K562 (cell line): ENCODE results near the gene GALNT12. TPM values are rescaled to one million over a fixed set of nuclear protein-coding genes. Genes with fewer than 3 reads are reported as not detected.

Experiments used
- ATAC-seq: fragments of 200-7000 bp; cut with Tn5 transposase; 3 replicates; pipeline ENCODE4 v1.9.1; 2020; ENCODE audit warnings: moderate library complexity
- BruUV-seq: library from RNA; stranded (reverse); fragments of 400-500 nt; replicated peaks from 2 replicates; lab custom pipeline; 2021; lab: Mats Ljungman, UMichigan
- CTCF ChIA-PET: fragments of 300-600 bp; formaldehyde crosslinking; extraction: SDS; loops from one replicate; lab custom pipeline; 2021; ENCODE audit warnings: low intra/inter-chr PET ratio; lab: Yijun Ruan, JAX
- POLR2A ChIA-PET: fragments of 300-600, 350-650 bp; sonication (Branson Sonifier 250); formaldehyde crosslinking; extraction: SDS; loops from one replicate; lab custom pipeline; 2021; ENCODE audit warnings: antibody characterized with exemption, inconsistent platforms; lab: Yijun Ruan, JAX
- DNase-seq, 4 experiments: peaks; one replicate each; pipeline versions ENCODE4 v3.0.0 to v3.0.0-alpha.2; 2011 to 2018; ENCODE audit warnings: low spot score in 3 of 4, mixed read lengths in 3 of 4; ENCODE audit errors: extremely low read depth in 1 of 4
- FAIRE-seq: peaks from 2 replicates; lab custom pipeline; 2011; peaks lifted over from hg19 to GRCh38; lab: Jason Lieb, UNC
- H2AFZ ChIP-seq: 2 replicates; pipeline ENCODE4 v1.6.0; 2011; ENCODE audit warnings: low read depth, low read length, control low read depth, inconsistent platforms
- H3K27ac ChIP-seq: fragments of 200-600 bp; 3 replicates; pipeline ENCODE4 v1.8.0; 2011; ENCODE audit warnings: low read depth, mild to moderate bottlenecking, control low read depth, inconsistent platforms, low read length, moderate library complexity, mixed read lengths; ENCODE audit errors: extremely low read depth
- H3K27me3 ChIP-seq, 2 experiments: fragments of 300-600 bp in 1 of 2; 2 replicates in 1 of 2; 3 replicates in 1 of 2; pipeline versions ENCODE4 v1.6.0 to v1.8.0; 2011; ENCODE audit warnings: inconsistent platforms in 2 of 2, low read length in 2 of 2, mild to moderate bottlenecking in 1 of 2, mixed read lengths in 1 of 2, moderate library complexity in 1 of 2; ENCODE audit not compliant: control insufficient read depth in 2 of 2, insufficient read depth in 2 of 2
- H3K36me3 ChIP-seq: fragments of 300-600 bp; 3 replicates; pipeline ENCODE4 v1.8.0; 2011; ENCODE audit warnings: mild to moderate bottlenecking, low read length, inconsistent platforms; ENCODE audit not compliant: control insufficient read depth, insufficient read depth
- H3K4me1 ChIP-seq, 2 experiments: fragments of 200-600 bp in 1 of 2; replicated peaks in 1 of 2; 2 replicates in 1 of 2; 3 replicates in 1 of 2; pipeline versions ENCODE4 v1.5.1 to v1.8.0; 2011; ENCODE audit warnings: inconsistent platforms in 2 of 2, low read length in 2 of 2, mild to moderate bottlenecking in 1 of 2, mixed read lengths in 1 of 2, moderate library complexity in 1 of 2; ENCODE audit not compliant: control insufficient read depth in 2 of 2, insufficient read depth in 2 of 2
- H3K4me2 ChIP-seq: 2 replicates; pipeline ENCODE4 v1.6.1; 2011; ENCODE audit warnings: low read length, control low read depth, inconsistent platforms, mixed read lengths; ENCODE audit not compliant: insufficient read depth
- H3K4me3 ChIP-seq: fragments of 200-600 bp; sonication (generic), shearing (Covaris generic); 2 replicates; pipeline ENCODE4 v1.5.1; 2016; ENCODE audit warnings: control low read depth, inconsistent platforms
- H3K79me2 ChIP-seq: fragments of 200-600 bp; 3 replicates; pipeline ENCODE4 v1.8.0; 2011; ENCODE audit warnings: low read length, inconsistent platforms; ENCODE audit not compliant: control insufficient read depth, insufficient read depth
- H3K9ac ChIP-seq, 2 experiments: 2 replicates each; pipeline versions ENCODE4 v1.6.0 to v1.6.1; 2011; ENCODE audit warnings: low read depth in 2 of 2, low read length in 2 of 2, control low read depth in 1 of 2, inconsistent platforms in 1 of 2, mild to moderate bottlenecking in 1 of 2, mixed read lengths in 1 of 2; ENCODE audit not compliant: insufficient read depth in 1 of 2
- H3K9me1 ChIP-seq: one replicate; pipeline ENCODE4 v1.6.0; 2011; ENCODE audit warnings: inconsistent platforms, mild to moderate bottlenecking, low read length, moderate library complexity; ENCODE audit not compliant: control insufficient read depth, insufficient read depth
- H3K9me3 ChIP-seq: replicated peaks from 2 replicates; pipeline ENCODE4 v1.5.1; 2011; ENCODE audit warnings: low read depth, low read length, inconsistent platforms; ENCODE audit not compliant: control insufficient read depth, insufficient read depth
- H4K20me1 ChIP-seq: replicated peaks from 2 replicates; pipeline ENCODE4 v1.6.1; 2011; ENCODE audit warnings: low read length, inconsistent platforms, mixed read lengths; ENCODE audit not compliant: control insufficient read depth, insufficient read depth
- BRD4 ChIP-seq: fragments of 200-600 bp; sonication (generic); IDR thresholded peaks from 2 replicates; pipeline ENCODE4 v1.6.1; 2017; ENCODE audit warnings: inconsistent platforms
- EGR1 ChIP-seq: fragments of 450-650 bp; conservative IDR thresholded peaks from 2 replicates; pipeline ENCODE4 v1.6.1; 2017; ENCODE audit warnings: mild to moderate bottlenecking
- FOXJ2 ChIP-seq: fragments of 200-800 bp; sonication (Bioruptor generic); IDR thresholded peaks from 2 replicates; pipeline ENCODE4 v1.6.1; 2016; ENCODE audit warnings: missing genetic modification characterization, missing compliant biosample characterization
- FUS ChIP-seq: fragments of 200-400 bp; formaldehyde crosslinking; optimal IDR thresholded peaks from 2 replicates; pipeline ENCODE3; 2017; ENCODE audit warnings: low read depth, low read length
- GABPA ChIP-seq: fragments of 200-800 bp; sonication (Bioruptor generic); conservative IDR thresholded peaks from 2 replicates; pipeline ENCODE4 v1.6.1; 2016; ENCODE audit warnings: low read depth, missing genetic modification characterization, missing compliant biosample characterization
- HDAC3 ChIP-seq: fragments of 450-650 bp; IDR thresholded peaks from 2 replicates; pipeline ENCODE4 v1.6.1; 2018; ENCODE audit warnings: borderline replicate concordance, mild to moderate bottlenecking, moderate library complexity; ENCODE audit not compliant: partially characterized antibody
- JUND ChIP-seq, 2 experiments: IDR thresholded peaks; 2 replicates in 1 of 2; 3 replicates in 1 of 2; pipeline ENCODE4 v1.6.1; 2011; ENCODE audit warnings: borderline replicate concordance in 2 of 2, low read depth in 2 of 2, low read length in 2 of 2, improper control_type of control experiment in 1 of 2, missing biosample characterization in 1 of 2, missing genetic modification characterization in 1 of 2, missing genetic modification reagents in 1 of 2
- MEF2D ChIP-seq: conservative IDR thresholded peaks from 2 replicates; pipeline ENCODE4 v1.6.1; 2016; ENCODE audit warnings: low read depth, missing genetic modification characterization, missing compliant biosample characterization
- MYC ChIP-seq, 2 experiments: fragments of 250-450 bp in 1 of 2; sonication (Bioruptor Pico) in 1 of 2; IDR thresholded peaks; 2 replicates each; pipeline versions ENCODE4 v1.5.1 to v1.6.1; 2012 to 2021; ENCODE audit warnings: low read depth in 2 of 2, borderline replicate concordance in 1 of 2, improper control_type of control experiment in 1 of 2, low read length in 1 of 2, mild to moderate bottlenecking in 1 of 2, moderate library complexity in 1 of 2
- NBN ChIP-seq: fragments of 450-650 bp; IDR thresholded peaks from 2 replicates; pipeline ENCODE4 v1.6.1; 2016; ENCODE audit warnings: low read depth, mild to moderate bottlenecking
- NFRKB ChIP-seq: fragments of 450-650 bp; IDR thresholded peaks from 2 replicates; pipeline ENCODE4 v1.6.1; 2016; ENCODE audit warnings: low read depth
- NR2C1 ChIP-seq, 2 experiments: fragments of 450-650 bp; IDR thresholded peaks; 2 replicates each; pipeline ENCODE4 v1.6.1; 2017; ENCODE audit warnings: mild to moderate bottlenecking in 2 of 2, antibody characterized with exemption in 1 of 2, inconsistent platforms in 1 of 2, missing compliant biosample characterization in 1 of 2, missing genetic modification characterization in 1 of 2
- POLR2B ChIP-seq: fragments of 450-650 bp; IDR thresholded peaks from 2 replicates; pipeline ENCODE4 v1.6.1; 2018; ENCODE audit warnings: low read depth; ENCODE audit not compliant: partially characterized antibody
- POLR2G ChIP-seq: fragments of 200-400 bp; formaldehyde crosslinking; IDR thresholded peaks from 2 replicates; pipeline ENCODE4 v1.6.1; 2017; ENCODE audit warnings: low read depth, mild to moderate bottlenecking, antibody characterized with exemption, low read length, moderate library complexity
- PTTG1 ChIP-seq: fragments of 450-650 bp; IDR thresholded peaks from 2 replicates; pipeline ENCODE4 v1.6.1; 2016; ENCODE audit warnings: low read depth, mild to moderate bottlenecking, missing genetic modification characterization, missing compliant biosample characterization
- RB1 ChIP-seq: fragments of 450-650 bp; IDR thresholded peaks from 2 replicates; pipeline ENCODE4 v1.6.1; 2017; ENCODE audit warnings: low read depth, mild to moderate bottlenecking
- SMAD4 ChIP-seq: fragments of 250-450 bp; sonication (Bioruptor Pico); conservative IDR thresholded peaks from 2 replicates; pipeline ENCODE4 v1.8.0; 2021; ENCODE audit warnings: inconsistent platforms, mild to moderate bottlenecking, moderate library complexity
- SMARCA5 ChIP-seq: fragments of 450-650 bp; IDR thresholded peaks from 2 replicates; pipeline ENCODE4 v1.6.1; 2016
- SPI1 ChIP-seq: IDR thresholded peaks from 2 replicates; pipeline ENCODE4 v1.6.1; 2011; ENCODE audit warnings: low read depth, low read length, control low read depth, borderline replicate concordance
- ZKSCAN8 ChIP-seq: fragments of 200-800 bp; sonication (Bioruptor generic); IDR thresholded peaks from 2 replicates; pipeline ENCODE4 v1.6.1; 2016; ENCODE audit warnings: missing genetic modification characterization, missing compliant biosample characterization
- ZNF175 ChIP-seq: fragments of 200-800 bp; sonication (Bioruptor generic); IDR thresholded peaks from 2 replicates; pipeline ENCODE4 v1.6.1; 2016; ENCODE audit warnings: low read depth, mild to moderate bottlenecking, missing genetic modification characterization, missing compliant biosample characterization
- WGBS: fragments of 100-300 bp; shearing (Covaris generic); methylation state at CpG from one replicate; pipeline ENCODE4 v1.1.6; 2016; ENCODE audit warnings: low coverage, mixed read lengths; ENCODE audit not compliant: insufficient coverage; ENCODE audit errors: missing lambda C conversion rate; 5-methylcytosine and 5-hydroxymethylcytosine counted together
- in situ Hi-C: fragments of 300-500 bp; cut with MboI; formaldehyde crosslinking; loops from 4 replicates; pipeline ENCODE4 v1.15.0; 2018; ENCODE audit warnings: inconsistent platforms, mixed read lengths
- intact Hi-C: fragments of 100-400 bp; cut with micrococcal nuclease; formaldehyde crosslinking; loops from 2 replicates; pipeline ENCODE4 v1.14.2; 2022
- polyA plus RNA-seq, 8 experiments: library from polyadenylated mRNA; depleted of rRNA in 4 of 8; stranded (reverse) in 5 of 8; unstranded in 3 of 8; fragments of >200 nt; fragmentation: Nextera tagmentation in 2 of 8; fragmentation: Illumina TruSeq in 1 of 8; extraction: Ambion mirVana in 2 of 8; extraction: Trizol in 1 of 8; gene quantifications; 2 replicates each; pipeline versions ENCODE4 v1.2.1 to v1.2.3, GENCODE V29; 2011 to 2014; ENCODE audit warnings: inconsistent platforms in 1 of 8, missing spikeins in 1 of 8
- total RNA-seq, 7 experiments: library from RNA; depleted of rRNA in 6 of 7; stranded (reverse); fragments of >200 nt in 6 of 7; fragmentation: Illumina TruSeq in 2 of 7; extraction: Trizol in 2 of 7; gene quantifications; 2 replicates each; pipeline versions ENCODE4 v1.2.1 to v1.2.3, GENCODE V29; 2011 to 2021; ENCODE audit warnings: low replicate concordance in 1 of 7

Gene GALNT12
- total and polyA plus RNA-seq, 9 of the 15 experiments (the other 6 are each of a cell fraction or from before 2014, with no cell fraction given), result 29.7 to 82.9 (median 44.2) TPM

DNA sequence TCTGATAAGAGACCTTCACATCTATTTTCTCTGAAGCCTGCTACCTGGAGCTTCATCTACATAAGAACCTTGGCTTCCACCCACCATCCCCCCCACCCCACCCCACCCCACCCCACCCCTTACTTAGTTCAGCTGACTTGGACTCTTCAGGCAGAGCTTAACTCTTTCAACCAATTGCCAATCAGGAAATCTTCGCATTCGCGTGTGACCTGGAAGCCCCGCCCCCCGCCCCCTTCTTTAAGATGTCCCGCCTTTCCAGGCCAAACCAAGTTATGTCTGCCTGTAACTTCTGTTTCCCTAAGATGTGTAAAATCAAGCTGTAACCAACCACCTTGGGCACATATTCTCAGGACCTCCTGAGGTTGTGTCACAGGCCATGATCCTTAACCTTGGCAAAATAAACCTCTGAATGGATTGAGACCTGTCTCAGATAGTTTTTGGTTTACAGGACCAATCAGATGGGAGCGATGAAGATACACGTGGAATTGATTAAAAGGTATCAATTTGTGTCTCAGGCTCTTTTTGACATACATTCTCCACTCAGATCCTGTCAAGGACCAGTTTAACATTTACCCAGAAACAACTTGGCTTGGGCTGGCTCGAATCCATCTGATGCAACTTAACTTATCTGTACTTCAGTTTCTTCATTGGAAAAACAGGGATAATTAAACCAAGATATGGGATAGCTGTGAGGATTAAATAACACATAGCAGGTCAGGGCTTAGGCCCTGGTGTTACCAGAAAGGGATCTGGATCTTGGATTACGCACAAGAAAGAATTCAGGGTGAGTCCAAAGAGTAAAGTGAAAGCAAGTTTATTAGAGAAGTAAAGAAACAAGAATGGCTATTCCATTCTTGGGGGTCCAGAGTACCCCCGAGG is 43.6 kb downstream of the GALNT12 start:
- Histone ChIP-seq H3K9me3 (peaks cover 4% of the 10 kb centered on the region), H3K36me3 (peaks cover 44% of the 10 kb centered on the region), H3K27me3 (no peaks in the 10 kb centered on the region), H4K20me1 (no peaks in the 10 kb centered on the region), H3K4me3 (no peak overlapping the region), H2AFZ (peak overlapping the region; percentile 68), H3K27ac (peak overlapping the region; percentile 86), H3K4me2 (peak overlapping the region; percentile 53), H3K9ac (peak overlapping the region in 1 of 2 experiments; percentile 62; a peak in 2 of 4 replicates), H3K4me1 (peaks cover 11 to 49% of the 10 kb centered on the region in 2 experiments; a peak in 4 of 5 replicates), H3K9me1 (no peaks in the 10 kb centered on the region), H3K79me2 (no peaks in the 10 kb centered on the region)
- DNase-seq, result peak; percentile 66 to 85 (median 76)
- ChIA-PET POLR2A (interaction anchor here (0.5 to 1.1 kb wide), 6 partner anchors 10 to 204 kb away, joined by 3 read pairs; no protein-coding TSS in a partner anchor), CTCF (interaction anchor here (4.7 kb wide), 1 partner anchor 148 kb away, joined by 34 read pairs; no protein-coding TSS in a partner anchor)
- BruUV-seq, result no TSS peak
- intact Hi-C loops (loop anchor here (1.0 kb wide), 1 partner anchor 16 kb away; no protein-coding TSS in a partner anchor), in situ Hi-C loops (loop anchor here (5.0 kb wide), 1 partner anchor 286 kb away; no protein-coding TSS in a partner anchor)
- peak; percentile 60 for ATAC-seq
- 20% methylated on average over 6 of the region's 11 CpGs for WGBS
- peak; percentile 15 for FAIRE-seq
- peak; percentile 80; the same call in 1 of the 2 replicates for TF ChIP-seq BRD4
- peak; percentile 23; the same call in 1 of the 2 replicates for TF ChIP-seq NBN
- TF ChIP-seq MEF2D (tag), result peak; percentile 63
- TF ChIP-seq SMAD4 (CRISPR knock-in tag), result peak; percentile 36; the same call in 1 of the 2 replicates
- 0 out of 2 replicates have a peak, but pooled peaks have one; percentile 25 for TF ChIP-seq RB1
- TF ChIP-seq SMARCA5, result 0 out of 2 replicates have a peak, but pooled peaks have one; percentile 13
- TF ChIP-seq POLR2G, result no peak
- 0 out of 2 replicates have a peak, but pooled peaks have one; percentile 17 for TF ChIP-seq GABPA (tag)
- no peak for TF ChIP-seq ZKSCAN8 (CRISPR knock-in tag)
- TF ChIP-seq NFRKB, result peak; percentile 87
- no peak for TF ChIP-seq HDAC3
- no peak for TF ChIP-seq FUS
- peak; percentile 79 for TF ChIP-seq EGR1
- TF ChIP-seq PTTG1, result peak; percentile 62; the same call in 1 of the 2 replicates
- no peak for TF ChIP-seq NR2C1 (IDR thresholded peaks at IDR 0.05)
- peak; percentile 40; the same call in 1 of the 2 replicates for TF ChIP-seq NR2C1 (tag; IDR thresholded peaks at IDR 0.05)
- TF ChIP-seq JUND (IDR thresholded peaks at IDR 0.05; ENCODE audit: borderline replicate concordance, low read depth, low read length), result 0 out of 2 replicates have a peak, but pooled peaks have one; percentile 17
- no peak for TF ChIP-seq JUND (tag; IDR thresholded peaks at IDR 0.05; ENCODE audit: borderline replicate concordance, low read depth, low read length)
- TF ChIP-seq ZNF175, result peak; percentile 58; the same call in 1 of the 2 replicates
- TF ChIP-seq MYC (IDR thresholded peaks at IDR 0.05; ENCODE audit: low read depth, low read length), result no peak
- TF ChIP-seq MYC (CRISPR knock-in tag; IDR thresholded peaks at IDR 0.05; ENCODE audit: borderline replicate concordance, low read depth), result peak; percentile 39; the same call in 1 of the 2 replicates
- TF ChIP-seq POLR2B, result no peak
- TF ChIP-seq FOXJ2 (tag), result 0 out of 2 replicates have a peak, but pooled peaks have one; percentile 47
- no peak for TF ChIP-seq SPI1
